NCI-H2227 treated with DMSO at 0.1 percent for 48 hours (cell line): ENCODE results near the gene TM9SF2.

Experiments used
- DNase-seq: peaks from one replicate; lab custom pipeline; 2025; lab: John Stamatoyannopoulos, UW

Gene TM9SF2

DNA sequence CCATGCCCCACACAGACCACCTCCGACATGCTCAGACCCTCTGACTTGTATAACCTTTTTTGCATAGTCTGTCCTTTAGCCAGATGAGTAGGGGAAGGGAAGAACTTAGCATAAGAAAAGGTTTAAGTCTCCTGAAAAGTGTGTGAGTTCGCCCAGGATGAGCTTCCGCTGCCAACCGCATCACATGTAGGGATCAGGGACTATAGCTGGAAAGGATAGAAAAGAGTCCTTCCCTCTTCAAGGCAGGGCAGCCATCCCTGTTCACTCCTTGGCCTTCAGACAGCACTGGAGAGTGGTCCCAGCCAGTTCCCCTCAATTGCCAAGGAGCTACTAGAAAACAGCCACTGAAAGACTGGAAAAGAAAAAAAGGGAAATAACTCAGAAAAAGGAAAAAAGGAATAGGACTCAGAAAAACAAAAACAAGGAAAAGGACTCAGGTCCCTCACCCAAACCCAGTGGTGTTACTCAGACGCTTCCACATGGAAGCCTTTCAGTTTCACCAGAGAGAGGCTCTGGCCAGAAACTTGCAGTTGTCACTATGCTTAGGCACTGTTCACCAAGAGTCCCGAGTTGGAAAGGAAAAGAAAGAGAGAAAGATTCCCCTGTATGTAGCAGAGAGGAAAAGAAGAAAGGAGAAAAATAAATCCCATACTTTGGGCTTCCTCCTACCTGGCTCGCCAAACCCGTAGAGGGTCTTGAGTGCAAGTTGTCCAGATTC is 5.6 kb upstream of the TM9SF2 start:
- no peak for DNase-seq

DNA sequence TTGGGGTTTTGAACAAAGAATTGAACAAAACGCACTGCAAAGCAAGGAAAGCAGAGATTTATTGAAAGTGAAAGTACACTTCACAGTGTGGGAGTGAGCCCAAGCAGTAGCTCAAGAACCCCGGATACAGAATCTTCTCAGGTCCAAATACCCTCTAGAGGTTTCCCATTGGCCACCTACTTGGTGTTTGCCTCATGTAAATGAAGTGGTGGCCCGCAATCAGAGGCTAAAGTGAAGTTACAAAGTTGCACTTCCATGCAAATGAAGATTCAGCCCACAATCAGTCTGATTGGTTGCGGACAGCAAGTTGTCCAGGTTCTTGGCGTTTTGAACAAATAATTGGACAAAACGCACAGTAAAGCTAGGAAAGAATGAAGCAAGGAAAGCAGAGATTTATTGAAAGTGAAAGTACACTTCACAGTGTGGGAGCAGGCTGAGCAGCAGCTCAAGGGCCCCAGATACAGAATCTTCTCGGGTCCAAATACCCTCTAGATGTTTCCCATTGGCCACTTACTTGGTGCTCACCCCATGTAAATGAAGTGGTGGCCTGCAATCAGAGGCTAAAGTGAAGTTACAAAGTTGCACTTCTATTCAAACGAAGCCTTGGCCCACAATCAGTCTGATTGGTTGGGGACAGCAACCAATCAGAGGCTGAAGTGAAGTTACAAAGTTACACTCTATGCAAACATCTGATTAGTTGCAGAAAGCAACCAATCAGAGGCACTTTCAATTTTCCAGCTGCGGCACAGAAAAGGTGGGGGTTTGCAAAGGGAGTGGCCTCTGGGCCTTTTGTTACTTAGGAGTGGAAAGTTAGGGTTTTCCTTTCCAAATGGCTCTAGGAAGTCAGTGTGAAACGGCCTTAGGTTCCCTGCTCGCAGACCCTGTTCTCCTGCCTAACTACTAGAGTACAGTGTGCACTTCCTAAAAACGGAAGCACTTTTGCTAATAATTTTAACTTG is 4.8 kb upstream of the TM9SF2 start:
- no peak for DNase-seq

DNA sequence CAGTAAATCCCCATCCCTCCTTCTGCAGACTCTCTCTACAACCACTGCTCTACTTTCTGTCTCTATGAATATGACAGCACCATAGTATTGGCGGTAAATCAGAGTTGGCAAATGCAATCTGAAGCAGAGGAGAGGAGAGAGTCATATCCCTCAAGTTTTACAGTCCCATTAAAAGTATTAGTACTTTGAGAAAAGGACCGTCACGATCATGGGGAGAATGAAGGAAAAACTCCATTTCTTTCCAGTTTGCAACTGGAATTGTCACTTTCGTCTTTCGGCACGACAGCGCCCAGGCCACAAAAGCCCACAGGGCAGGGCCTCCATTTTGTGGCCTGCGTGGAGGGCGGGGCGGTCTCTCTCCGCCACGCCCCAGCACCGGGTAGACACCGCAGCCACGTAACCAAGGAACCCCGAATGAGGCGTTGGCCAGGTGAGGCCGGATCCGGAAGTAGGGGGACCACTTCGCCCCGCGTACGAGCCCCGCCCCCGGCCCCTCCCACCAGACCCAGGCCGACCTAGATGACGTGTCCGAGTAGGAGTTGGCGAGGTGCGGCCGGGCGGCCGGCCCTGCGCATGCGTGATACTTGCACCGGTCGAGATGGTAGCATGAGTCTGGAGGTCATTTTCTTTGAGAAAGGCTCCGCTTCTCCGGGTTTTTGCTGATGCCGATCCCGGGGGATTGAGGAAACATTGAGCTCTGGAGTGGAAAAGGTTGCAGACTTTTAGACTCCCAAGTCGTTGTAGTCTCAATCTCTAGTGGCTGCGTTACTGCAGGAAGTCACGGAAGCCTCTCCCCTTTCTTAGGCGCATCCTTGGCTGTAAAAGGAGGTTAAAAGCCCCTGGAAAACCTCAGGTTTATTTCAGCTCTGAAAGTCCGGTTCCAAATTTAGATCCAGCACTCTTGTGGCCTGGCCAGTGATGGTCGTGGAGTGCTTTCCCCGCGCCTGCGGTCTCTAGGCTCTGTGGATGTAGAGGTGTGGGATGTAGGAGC is 2.8 kb upstream of the TM9SF2 start:
- DNase-seq, result peak; percentile 91

DNA sequence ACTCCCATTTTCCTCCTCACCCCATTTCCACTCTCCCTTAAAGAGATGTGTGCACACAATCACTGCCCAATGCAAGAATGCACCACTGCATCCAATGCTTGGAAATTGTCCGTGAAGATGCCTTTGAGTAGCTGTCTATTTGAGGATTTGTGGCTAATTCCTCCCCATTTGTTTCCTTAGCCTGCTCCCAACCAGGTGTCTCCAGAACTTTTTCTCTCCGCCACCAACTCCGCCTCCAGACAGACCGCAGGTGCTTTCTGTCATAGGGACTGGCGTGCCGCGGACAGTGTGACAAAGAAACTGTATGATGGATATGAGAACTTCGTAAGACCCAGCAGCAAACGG is 461 bp upstream of the TM9SF2 start:
- DNase-seq, result peak; percentile 75

DNA sequence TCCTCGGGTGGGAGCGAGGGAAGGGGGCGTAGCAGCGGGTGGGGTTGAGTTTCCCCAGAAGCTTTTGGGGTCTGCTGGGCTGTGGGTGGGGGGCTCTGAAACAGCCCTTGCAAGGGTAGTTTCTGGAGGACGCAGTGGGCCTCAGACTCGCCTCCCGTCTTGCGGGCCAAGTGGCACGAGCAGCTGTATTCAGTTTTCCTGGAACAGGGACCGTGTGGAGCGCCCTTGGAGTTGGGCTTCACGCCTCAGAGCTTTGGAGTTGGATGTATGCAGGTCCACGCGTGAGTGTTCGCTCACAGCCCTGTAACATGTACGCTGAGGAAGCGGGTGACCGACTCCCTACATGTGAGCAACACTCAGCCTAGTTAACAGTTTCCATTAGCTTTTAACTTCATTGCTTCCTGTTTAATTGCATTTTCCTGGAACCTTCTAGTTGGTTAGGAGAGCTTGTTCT is 603 bp downstream of the TM9SF2 start:
- DNase-seq, result no peak

DNA sequence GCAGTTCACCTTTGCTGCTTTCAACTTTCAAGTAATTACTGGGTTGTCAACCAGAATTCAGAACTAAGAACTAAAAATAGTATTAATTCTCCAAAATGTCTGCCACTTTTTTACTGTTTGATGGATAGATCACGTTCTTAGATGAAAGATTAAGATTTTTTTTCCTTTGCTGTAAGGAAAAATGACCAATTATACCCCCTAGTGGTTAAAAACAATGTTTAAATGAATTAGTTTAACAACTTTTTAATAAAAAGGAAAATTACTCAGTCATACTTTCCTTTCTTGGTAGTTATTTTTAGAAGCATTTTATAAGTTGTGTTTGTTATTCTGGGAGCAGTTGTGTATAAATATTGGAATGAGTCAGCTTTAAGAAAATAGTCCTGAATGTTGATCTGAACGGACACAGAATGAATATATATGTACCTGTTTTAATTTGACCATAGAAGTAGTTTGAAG is 4.6 kb downstream of the TM9SF2 start:
- DNase-seq, result no peak

DNA sequence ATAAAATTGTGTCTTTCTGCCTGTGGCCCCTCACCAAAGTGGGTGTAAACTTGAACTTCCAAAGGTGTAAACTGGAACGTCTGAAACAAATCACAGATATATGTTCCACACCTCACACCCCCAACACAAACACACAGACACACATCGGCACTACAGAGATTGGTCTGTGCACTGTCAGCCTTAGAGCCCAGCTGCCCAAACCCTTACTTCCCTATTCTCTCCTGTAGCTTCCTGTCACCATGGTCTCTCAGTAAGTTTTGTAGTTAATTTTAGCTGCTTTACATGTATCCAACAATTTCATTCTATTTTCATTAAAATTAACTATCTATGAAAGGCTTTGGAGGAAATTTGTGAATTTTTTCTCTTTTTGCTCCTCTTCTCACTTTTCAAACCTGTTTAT is 5.4 kb downstream of the TM9SF2 start:
- DNase-seq, result no peak

DNA sequence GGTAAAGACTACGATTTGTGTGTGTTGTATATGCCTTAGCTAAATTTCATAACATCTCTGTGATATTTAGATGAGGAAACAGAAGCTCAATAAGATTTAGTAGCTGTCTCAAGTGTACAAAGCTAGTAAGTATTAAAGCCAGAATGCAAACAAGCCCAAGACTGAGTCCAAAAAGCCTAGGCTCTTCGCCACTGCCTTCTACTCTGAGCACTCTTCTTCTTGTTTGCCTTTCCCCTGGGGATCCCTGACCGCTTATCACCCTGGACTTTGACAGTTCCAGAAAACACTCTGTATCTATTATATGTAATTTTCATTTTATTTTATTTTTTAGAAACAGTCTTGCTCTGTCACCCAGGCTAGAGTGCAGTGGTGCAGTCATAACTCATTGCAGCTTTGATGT is 5.8 kb downstream of the TM9SF2 start:
- DNase-seq, result no peak

DNA sequence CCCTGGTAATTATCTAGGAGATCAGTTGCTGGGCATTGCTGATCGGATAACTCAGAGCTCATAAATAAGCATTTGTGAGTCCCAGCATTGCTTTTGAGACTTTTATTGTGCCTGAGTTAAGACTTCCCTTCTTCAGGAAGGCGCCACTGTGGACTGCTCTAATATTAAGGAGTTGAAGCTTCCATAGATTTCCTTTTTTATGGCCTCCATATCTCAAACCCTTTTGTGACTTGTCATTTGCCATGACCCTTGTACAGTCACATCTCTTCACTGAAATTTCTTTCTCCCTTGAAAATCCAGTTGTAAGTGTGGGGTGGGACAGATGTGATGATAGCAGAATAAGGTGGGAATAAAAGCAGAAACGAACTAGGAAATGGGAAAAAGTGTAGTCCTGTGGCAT is 6.3 kb downstream of the TM9SF2 start:
- DNase-seq, result no peak

DNA sequence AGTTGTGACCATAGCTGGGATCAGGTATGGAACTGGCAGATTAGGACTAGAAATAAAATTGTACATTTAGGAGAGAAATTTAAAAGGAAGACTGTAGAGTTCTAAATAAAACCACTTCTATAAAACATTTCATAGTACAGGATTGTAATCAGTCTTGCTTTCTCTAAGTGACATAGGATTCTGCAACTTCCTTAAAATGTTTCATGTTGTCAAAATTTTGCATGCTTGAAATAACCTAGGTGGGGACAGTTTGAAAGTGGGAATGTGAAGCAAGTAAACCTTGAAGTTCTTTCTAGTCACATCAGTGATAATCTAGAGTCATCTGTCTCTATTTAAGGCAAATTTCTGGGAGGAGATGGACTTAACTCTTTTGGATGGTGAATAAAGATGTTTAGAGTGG is 6.7 kb downstream of the TM9SF2 start:
- DNase-seq, result no peak

DNA sequence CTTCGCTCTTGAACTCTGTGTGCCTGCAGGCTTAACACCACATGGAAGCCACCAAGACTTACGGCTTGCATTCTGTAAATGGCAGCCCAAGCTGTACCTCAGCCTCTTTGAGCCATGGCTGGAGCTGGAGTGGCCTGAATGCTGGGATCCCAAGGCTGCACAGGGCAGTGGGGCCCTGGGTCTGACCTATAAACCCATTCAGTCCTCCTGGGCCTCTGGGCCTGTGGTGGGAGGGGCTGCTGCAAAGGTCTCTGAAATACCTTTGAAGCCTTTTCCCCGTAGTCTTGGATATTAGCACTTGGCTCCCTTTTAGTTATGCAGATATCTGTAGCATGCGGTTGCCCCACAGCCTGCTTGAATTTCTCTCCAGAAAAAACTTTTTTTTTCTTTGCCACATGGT is 8.2 kb downstream of the TM9SF2 start:
- DNase-seq, result no peak

DNA sequence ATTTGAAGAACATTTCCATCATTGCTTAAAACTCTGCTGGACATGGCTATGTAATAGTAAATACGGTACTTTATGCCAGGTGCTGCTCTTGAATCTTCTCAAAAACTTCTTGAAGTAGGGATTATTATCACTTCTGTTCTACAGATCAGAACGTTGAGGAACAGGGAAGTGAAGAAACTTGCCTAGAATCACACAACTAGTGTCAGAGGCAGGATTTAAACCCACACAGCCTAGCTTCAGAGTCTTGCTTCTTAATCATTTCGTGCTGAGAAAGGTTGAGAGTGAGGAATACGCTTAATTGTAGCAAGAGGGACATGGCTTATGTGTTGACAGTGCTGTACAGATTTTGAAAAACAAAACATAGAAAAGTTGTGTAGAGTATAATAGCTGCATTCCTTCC is 13.5 kb downstream of the TM9SF2 start:
- DNase-seq, result no peak

DNA sequence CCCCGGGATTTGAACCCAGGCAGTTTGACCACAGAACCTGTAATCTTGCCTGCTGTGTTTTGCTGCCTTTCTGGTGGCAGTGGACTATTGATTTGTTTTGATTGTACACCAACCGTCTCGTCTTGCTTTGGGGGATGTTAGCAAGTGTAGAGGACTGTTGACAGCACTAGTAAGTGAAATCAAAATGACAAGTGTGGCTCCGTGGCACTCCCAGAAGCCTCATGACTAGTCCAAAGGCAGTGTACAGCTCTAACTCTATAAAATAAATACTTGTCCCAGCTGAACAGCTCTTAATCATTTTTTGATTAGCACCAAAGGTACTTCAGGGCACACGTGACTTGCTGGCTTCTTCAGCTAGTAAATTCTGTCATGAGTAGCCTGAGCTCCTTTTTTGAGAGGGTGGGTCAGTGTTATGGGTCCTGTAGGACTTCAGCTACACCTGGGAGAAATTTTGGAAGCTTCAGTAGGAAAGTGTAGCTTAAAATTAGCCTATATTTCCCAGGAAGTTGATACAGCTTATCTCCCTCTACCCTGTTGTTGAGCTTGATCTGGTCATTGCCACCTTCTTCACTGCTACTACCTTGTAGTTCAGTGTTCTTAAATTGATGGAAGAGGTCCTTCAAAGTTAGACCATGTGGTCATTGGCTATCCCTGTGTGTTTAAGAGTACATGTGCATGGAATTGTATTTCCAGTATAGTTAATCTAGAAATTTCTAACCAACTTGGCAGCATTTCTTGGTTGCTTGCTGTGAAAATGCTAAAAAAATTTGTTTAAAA is 15.1 kb downstream of the TM9SF2 start:
- no peak for DNase-seq

DNA sequence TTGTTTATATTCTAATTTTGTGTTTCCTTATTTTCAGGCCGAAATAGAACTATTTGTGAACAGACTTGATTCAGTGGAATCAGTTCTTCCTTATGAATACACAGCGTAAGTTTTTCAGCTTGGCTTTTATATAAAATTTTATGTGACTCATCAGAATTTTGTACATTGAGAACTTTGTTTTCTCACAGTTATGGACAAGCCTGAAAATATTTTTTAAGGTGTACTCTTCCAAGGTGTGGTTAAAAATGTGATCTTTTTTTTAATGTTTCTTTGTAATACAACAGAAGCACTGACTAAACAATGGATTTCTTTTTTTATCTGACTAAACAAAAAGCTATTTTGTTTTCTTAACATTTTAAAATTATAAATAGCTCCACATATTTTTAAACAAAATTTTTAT is 16.3 kb downstream of the TM9SF2 start:
- DNase-seq, result no peak

DNA sequence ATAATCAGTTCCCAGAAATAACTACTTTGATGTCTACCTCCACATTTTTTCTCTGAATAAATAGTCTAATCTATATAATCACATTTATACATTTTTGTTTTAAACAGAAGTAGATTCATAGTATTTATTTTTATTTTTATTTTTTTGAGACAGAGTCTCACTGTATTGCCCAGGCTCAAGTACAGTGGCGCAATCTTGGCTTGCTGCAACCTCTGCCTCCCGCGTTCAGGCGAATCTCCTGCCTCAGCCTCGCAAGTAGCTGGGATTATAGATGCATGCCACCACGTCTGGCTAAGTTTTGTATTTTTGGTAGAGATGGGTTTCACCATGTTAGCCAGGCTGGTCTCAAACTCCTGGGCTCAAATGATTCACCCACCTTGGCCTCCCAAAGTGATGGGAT is 16.7 kb downstream of the TM9SF2 start:
- no peak for DNase-seq

DNA sequence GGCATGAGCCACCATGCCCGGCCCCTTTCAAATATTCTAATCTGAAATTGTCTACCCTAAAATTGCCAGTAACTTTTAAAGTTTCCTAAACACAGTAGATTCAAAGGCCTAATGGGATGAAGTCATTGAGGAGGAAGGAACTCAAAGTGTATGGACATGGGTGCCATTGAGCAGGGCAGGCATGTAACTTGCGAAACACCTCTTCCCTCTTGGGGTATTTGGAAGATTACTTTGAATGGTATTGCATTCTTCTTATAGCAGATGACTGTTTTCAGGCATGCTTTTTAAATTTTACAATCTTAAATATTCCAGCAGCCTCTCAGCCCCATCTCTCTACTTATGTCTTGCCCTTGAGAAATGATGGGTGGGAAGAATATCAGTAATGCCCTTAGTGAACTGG is 21.0 kb downstream of the TM9SF2 start:
- DNase-seq, result no peak

DNA sequence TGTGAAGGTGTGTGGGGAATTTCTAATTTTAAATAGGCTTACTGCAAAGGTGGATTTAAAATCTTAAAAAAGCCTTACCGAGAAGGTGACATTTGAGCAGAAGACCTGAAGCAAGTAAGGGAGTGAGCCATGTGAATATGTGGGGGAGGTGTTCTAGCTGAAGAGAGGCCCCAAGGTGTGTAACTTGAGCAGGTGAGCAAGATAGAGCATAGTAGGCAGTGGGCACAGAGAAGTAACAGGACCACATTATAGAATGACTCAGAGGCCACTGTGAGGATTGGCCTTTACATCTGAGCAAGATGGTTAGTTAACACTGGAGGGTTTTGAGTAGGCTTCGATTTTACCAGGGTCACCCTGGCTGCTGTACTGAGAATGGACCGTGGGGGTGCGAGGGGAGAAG is 22.6 kb downstream of the TM9SF2 start:
- no peak for DNase-seq

DNA sequence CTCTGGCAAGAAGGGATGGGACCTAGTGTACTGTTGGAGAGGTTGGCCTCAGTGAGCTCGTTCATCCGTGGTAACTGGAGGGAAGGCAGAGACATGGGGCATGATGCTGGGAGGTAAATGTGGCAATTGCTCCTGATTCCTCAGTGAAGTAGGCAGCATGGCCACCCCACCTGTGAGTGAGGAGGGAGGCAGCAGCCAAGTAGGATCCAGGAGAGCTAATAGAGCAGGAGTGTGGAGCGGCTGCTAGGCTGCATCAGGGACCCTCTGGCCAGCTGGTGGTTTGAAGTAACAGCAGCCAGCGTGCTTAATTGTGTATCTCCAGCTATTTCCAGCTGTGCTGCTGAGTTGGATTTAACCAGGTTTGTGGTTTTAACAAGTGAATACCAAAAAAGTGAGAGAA is 24.7 kb downstream of the TM9SF2 start:
- DNase-seq, result no peak

DNA sequence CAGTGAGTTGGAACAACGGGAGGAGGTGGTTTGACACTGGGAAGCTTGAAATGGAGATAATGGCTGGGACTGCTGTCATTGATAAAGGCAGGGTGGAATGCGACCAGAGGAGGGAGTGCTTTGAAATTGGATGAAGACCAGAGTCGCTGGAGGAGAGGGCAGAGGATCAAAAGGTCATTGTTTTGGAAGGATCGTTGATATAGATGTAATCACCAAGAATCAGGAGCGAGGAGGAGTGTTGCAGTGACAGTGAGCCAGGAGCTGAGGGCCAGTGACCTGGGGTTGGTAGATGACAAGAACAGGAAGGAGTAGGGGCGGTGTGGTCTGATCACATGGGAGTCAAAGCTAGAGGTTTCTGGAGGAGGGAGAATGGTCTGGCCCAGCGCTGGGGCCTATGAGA is 25.3 kb downstream of the TM9SF2 start:
- DNase-seq, result no peak

DNA sequence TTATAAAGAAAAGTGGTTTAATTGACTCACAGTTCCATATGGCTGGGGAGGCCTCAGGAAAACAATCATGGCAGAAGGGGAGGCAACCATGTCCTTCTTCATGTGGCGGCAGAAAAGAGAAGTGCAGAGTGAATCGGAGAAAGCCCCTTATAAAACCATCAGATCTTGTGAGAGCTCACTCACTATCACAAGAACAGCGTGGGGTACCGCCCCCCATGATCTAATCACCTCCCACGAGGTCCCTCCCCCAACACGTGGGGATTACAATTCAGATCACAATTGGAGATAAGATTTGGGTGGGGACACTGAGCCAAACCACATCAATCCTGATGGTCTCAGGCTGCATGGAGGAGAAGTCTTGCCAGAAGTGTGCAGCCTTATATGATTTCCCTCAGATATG is 26.0 kb downstream of the TM9SF2 start:
- no peak for DNase-seq

DNA sequence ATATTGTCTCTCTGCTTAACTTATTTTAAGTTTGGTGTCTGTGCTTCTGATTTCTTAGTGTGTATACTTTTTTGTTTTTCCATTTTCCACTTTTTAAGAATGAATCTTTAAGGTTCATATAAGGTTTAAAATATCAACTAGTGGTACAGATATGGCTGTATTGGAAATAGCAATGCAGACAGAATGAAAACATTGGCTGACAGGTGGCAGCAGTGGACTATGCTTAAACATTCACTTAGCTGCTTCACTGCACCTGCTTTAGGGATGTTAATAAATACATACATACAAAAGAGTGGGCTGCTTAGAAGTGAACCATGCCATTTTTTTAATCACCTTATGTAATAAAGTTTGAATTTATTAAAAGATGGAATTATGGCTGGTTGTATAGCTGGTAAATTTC is 27.3 kb downstream of the TM9SF2 start:
- DNase-seq, result no peak
